T-helper 2 cell (primary cell): ENCODE data around the gene DNAJC5.
A peak's percentile ranks its signal among the peaks of the same experiment; 100 is the strongest.
"Not testable (repeated sequence)": the region's sequence is repeated elsewhere in the genome, so short reads cannot be mapped to it uniquely, and the experiment has no call there.

ENCODE experiments used
- DNase-seq, 5 experiments: peaks; one replicate each; pipeline versions ENCODE4 v3.0.0 to v3.0.0-alpha.2; 2012 to 2022
- total RNA-seq, 2 donors: gene quantifications; one replicate each; lab custom pipeline; 2026; lab: John Stamatoyannopoulos, UW

Gene DNAJC5
- total RNA-seq = 63.7 to 72.6 reads per million in 2 donors

GRCh38 chr20:63894358-63895201, at the start of gene DNAJC5:
TSS of gene DNAJC5 (plus strand) at chr20:63895126. CDS start at chr20:63928346, 33,220 bp downstream.
- DNase-seq = peak; percentile 93 to 97 (median 97)

- no peak for DNase-seq
Observed at GRCh38 chr20:63846128-63846771, 48.7 kb upstream of the DNAJC5 start.

- no peak for DNase-seq
Observed at GRCh38 chr20:63846888-63847236, 48.1 kb upstream of the DNAJC5 start.

GRCh38 chr20:63847237-63848002, 47.5 kb upstream of the DNAJC5 start:
- no peak for DNase-seq

DNA sequence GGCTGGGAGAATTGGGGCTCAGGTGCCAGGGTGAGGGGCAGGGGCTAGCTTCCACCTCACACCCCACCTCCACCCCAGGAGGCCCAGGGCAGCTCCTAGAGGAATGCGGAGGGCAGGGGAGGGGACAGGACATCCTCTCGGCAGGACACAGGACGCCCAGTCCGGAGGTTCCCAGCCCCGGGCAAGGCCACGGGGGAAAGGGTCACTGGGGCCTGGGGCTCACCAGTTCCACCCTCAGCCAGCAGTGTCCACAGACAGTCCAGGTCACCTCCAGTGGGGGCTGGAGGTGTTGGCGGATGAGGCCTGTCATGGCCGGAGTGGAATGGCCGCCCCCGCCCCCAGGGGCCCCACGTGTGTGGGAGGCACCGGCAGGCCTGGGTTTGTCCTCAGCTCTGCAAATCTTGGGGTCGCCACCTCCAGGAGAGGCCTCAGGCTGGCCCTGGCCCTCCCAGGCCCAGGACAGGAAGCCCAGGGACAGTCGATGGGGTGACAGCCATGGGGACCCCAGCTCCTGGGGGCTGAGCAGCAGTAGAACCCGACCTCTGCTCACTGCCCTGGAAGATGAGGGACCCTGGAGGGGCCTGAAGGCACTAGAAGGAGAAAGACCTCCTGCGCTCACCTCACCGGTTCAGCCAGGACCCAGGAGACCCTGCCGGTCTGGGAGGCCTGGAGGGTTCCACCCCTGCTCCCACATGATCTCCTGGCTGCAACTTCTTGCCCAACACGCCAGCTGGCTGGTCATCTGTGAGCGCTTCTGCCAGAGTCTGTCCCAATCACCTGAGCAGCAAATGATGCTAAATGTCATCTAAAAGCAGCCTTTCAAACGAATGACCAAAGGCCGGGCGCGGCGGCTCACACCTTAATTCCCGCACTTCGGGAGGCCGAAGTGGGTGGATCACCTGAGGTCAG, 46.7 kb upstream of the DNAJC5 start:
- DNase-seq = no peak

DNA sequence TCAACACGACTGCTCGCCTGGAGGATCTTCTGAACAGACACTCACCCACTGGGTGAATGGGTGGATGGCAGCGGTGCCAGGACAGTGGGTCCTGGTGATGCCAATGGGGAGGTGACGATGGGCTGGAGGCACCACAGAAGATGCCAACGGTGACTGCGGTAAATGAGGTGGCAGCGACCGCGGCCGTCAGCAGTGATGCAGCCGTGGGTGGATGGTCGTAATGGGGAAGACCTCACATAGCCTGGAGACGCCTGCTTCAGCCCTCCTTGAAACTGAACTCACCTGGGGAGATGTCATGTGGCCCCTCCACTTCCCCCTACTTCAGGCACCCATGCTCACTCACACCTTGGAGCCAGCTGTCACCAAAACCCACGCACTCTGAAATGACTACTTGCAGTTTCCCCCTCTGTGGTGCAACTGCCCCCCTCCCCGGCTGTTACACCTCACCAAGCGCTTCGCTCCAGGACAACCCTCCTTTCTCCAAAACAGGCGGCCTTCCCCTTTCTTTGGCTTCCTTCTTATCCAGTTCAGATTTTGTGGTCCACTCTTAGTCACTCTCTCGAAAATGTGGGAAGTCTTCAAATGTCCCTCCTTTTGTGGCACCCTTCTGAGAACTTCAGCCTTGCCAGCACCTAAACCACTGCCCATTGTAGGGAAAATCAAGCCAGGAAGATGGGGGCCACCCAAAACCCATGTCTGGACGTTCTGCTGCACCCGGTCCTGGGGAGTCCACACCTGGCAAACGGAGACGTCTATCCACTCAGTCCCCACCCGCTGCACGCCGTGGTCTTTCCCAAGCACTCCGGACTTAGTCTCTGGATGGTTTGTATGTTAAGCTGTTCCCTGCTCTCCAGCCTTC, 44.0 kb upstream of the DNAJC5 start:
- DNase-seq = peak in 2 of 5 experiments; percentile 38

GRCh38 chr20:63851548-63851943, 43.4 kb upstream of the DNAJC5 start:
- DNase-seq = not testable (repeated sequence)

GRCh38 chr20:63853733-63854068, 41.2 kb upstream of the DNAJC5 start:
- not testable (repeated sequence) for DNase-seq

GRCh38 chr20:63854069-63854765, 40.7 kb upstream of the DNAJC5 start:
- DNase-seq = no peak

DNA sequence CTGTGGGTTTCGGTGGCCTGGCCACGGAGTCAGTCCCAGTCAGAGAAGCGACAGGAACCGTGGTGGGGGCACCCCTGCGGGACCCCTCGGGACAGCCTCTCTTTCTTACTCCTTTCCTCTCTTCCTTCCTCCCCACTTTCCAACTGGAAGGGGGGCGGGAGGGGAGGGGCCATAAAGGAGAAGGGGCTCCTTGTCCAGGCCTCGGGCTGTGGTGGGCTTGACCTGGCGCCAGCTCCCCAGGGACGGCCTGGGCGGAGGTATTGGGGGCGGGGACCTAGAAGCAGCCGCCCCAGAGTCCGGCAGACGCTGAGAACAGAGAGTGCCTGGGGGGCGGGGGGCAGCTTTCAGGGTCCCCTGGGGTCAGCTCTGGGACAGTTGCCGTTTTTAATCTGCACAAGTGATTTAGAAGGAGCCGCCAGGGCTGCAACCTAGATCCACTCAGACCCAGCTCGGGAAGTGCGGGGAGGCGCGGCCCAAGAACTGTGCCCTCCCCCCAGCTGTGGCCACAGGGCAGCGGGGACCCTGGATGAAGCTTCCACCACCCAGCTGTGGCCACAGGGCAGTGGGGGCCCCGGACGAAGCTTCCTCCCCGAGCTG, 40.1 kb upstream of the DNAJC5 start:
- DNase-seq = no peak

DNA sequence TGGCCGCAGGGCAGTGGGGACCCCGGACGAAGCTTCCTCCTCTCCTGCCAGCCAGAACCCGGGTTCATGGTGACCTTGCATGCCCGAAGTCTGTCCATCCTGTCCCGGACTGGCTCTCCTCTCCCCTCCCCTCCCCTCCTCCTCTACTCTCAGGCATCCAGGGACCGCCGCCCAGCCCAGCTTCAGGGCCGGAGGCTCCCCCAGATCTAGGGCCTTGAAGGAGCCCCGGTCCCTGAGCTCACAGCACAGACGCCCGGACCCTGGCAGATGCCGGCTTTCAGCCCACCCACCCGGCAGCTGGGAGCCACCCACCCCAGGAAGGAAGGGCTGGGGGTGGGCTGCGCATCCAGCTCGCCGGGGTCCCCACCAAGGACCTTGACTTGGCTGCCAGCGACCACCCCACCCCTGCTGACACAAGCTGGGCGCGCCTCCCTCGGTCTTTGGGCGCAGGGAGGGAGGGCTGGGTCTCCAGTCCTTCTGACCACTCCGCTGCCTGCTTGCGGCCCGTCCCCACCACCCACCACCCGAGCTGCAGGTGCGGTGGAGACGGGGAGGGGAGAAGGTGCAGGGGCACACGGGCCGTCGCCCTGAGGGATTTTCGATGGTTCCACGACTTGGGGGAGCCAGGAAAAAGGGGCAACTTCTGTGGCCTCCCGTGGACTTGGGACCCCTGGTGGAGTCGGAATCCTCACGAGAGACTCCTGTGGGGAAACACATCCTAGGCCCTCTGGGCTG, 39.4 kb upstream of the DNAJC5 start:
- no peak for DNase-seq

GRCh38 chr20:63856098-63856511, 38.8 kb upstream of the DNAJC5 start:
- no peak for DNase-seq

GRCh38 chr20:63857764-63858392, 37.0 kb upstream of the DNAJC5 start:
- no peak for DNase-seq

GRCh38 chr20:63858393-63859165, 36.3 kb upstream of the DNAJC5 start:
- DNase-seq = no peak

GRCh38 chr20:63859166-63859699, 35.7 kb upstream of the DNAJC5 start:
- DNase-seq = no peak

DNA sequence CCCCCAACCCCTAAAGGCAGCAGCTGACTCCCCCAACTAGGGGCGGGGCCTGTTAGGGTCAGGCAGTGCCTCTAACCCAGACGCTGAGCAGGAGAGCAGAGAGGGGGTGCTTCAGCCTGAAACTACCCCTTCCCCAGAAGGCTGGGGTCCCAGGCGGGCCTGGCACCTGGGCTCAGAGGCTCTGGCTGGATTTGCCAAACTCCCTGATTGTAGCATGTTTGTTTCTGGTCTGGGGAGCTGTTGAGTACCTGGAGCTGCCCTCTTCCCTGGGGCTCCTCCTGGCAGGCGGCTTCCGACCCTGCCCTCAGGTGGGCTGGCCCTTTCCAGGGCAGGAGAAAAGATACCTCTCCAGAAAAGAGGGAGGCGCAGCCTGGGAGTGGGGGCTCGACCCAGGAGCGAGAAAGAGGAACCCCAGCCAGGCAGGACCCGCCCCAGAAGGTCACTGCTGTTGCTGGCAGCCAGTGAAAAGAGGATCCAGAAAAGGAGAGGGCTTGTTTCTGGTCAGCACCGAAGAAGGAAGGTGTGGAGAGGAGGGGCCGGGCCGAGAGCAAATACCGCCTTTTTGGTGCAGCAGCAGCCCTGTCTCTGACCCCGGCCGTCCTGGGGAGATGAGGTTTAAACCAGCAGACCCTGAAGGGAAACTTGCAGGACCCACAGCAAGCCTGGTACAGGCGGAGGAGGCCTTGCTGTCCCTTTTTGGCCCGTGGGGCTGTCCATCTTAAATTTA, 34.4 kb upstream of the DNAJC5 start:
- DNase-seq = no peak

DNA sequence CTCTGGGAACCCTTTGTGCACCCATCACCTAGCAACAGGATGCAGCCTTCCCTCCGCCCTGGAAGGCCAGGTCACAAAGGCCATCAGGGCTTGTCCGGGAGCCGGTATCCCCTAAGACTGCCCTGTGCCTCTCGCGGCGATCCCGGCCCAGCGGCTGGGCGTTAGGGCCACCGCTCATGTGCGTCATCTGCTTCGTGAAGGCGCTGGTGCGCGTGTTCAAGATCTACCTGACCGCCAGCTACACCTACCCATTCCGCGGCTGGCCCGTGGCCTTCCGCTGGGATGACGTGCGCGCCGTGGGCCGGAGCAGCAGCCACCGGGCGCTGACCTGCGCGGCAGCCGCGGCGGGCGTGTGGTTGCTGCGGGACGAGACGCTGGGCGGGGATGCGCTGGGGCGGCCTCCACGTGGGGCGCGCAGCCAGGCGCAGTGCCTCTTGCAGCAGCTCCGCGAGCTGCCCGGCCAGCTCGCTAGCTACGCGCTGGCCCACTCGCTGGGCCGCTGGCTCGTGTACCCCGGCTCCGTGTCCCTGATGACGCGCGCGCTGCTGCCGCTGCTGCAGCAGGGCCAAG, 33.5 kb upstream of the DNAJC5 start, which contains the start of gene ABHD16B:
Gene ABHD16B (plus strand): TSS at position 134 of the 570 bp plus-strand sequence. CDS start 43 bp downstream, at position 177.
- DNase-seq = no peak
